ENCODE measurements around the gene SSBP4. TPM values are rescaled to one million over a fixed set of nuclear protein-coding genes. Genes with fewer than 3 reads are reported as not detected.
A peak's percentile ranks its signal among the peaks of the same experiment; 100 is the strongest.
"Not testable (repeated sequence)": the region's sequence is repeated elsewhere in the genome, so short reads cannot be mapped to it uniquely, and the experiment has no call there.

SSBP4 gene
- total and polyA plus RNA-seq, 12 donors: 17.6 to 51.6 (median 30.1) TPM

DNA sequence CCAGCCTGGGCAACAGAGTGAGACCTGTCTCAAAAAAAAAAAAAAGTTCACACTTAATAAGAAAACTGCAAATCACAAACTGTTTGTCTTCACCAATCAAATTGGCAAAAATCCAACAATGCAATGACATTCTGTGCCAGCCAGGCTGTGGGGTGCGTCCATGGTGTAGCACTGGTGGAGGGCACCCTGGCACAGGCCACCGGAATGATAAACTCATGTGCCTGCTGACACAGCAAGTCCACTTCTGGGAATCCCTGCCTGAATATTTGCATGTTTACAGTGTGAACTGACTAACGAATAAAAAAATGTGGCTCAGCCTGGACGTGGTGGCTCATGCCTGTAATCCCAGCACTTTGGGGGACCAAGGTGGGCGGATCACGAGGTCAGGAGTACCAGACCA is 20.2 kb upstream of the SSBP4 start:
- ATAC-seq (peak in 3 of 8 donors; percentile 34 to 60 (median 48)), DNase-seq (no peak)
- WGBS, 2 donors: 49 to 58% methylated on average over 6 of the region's 6 CpGs
- no peaks in the 10 kb centered on the region for H3K9me3 ChIP-seq
- TF ChIP-seq, protein P1, sequence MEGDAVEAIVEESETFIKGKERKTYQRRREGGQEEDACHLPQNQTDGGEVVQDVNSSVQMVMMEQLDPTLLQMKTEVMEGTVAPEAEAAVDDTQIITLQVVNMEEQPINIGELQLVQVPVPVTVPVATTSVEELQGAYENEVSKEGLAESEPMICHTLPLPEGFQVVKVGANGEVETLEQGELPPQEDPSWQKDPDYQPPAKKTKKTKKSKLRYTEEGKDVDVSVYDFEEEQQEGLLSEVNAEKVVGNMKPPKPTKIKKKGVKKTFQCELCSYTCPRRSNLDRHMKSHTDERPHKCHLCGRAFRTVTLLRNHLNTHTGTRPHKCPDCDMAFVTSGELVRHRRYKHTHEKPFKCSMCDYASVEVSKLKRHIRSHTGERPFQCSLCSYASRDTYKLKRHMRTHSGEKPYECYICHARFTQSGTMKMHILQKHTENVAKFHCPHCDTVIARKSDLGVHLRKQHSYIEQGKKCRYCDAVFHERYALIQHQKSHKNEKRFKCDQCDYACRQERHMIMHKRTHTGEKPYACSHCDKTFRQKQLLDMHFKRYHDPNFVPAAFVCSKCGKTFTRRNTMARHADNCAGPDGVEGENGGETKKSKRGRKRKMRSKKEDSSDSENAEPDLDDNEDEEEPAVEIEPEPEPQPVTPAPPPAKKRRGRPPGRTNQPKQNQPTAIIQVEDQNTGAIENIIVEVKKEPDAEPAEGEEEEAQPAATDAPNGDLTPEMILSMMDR (IDR thresholded peaks at IDR 0.05): no peak
- peak overlapping the region in 1 of 10 donors; percentile 88 for H3K27ac ChIP-seq
- H3K36me3 ChIP-seq: peaks cover 0 to 9% (median 0%) of the 10 kb centered on the region in 9 donors
- H3K4me3 ChIP-seq: no peak overlapping the region
- H3K27me3 ChIP-seq: peaks cover 0 to 15% (median 11%) of the 10 kb centered on the region in 7 donors
- intact Hi-C loops (cut with DNase I): loop anchor here in 2 of 10 donors (5.0 to 10.0 kb wide), 3 partner anchors 42 to 194 kb away; partner anchors contain the start of gene RAB3A (in 1 of the 2)
- H3K4me1 ChIP-seq: peaks cover 0 to 64% (median 0%) of the 10 kb centered on the region in 9 donors

DNA sequence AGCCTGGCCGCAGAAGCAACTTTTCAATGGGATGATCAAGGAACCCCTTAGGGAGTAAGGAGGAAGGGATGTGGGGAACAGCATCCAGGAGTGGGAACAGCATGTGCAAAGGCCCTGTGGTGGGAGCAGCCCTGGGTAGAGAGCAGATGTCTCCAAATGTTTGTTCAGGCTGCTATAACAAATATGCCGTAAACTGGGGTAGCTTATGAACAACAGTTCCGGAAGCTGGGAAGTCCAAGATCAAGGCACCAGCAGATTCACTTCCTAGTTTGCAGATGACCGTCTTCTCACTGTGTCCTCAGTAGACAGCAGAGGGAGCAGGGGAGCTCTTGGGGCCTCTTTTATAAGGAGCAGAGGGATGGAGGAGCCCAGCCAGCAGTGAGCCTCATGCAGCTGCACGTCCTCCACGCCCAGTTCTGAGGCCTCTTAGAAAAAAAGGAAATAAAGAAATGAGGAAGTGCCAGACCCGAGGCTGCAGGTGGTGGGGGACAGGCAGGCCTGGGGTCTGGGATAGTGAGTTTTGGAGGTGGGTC is 17.6 kb upstream of the SSBP4 start:
- Histone ChIP-seq H3K27me3 (peaks cover 0 to 15% (median 9%) of the 10 kb centered on the region in 7 donors), H3K9me3 (no peaks in the 10 kb centered on the region), H3K36me3 (no peaks in the 10 kb centered on the region), H3K4me1 (peaks cover 0 to 58% (median 0%) of the 10 kb centered on the region in 9 donors), H3K27ac (peak overlapping the region in 3 of 10 donors; percentile 7 to 88 (median 26)), H3K4me3 (no peak overlapping the region)
- intact Hi-C loops (cut with DNase I): loop anchor here in 2 of 10 donors (10.0 kb wide), 2 partner anchors 127 to 197 kb away; partner anchors contain the start of genes IQCN (in 1 of the 2) and RAB3A (in 1 of the 2)
- 52 to 53% methylated on average over 7 of the region's 7 CpGs for WGBS, 2 donors
- ATAC-seq: peak; percentile 67 to 90 (median 83)
- TF ChIP-seq, protein P1 (IDR thresholded peaks at IDR 0.05): peak in 7 of 9 donors; percentile 17 to 51 (median 38)
- peak; percentile 47 to 66 for DNase-seq

DNA sequence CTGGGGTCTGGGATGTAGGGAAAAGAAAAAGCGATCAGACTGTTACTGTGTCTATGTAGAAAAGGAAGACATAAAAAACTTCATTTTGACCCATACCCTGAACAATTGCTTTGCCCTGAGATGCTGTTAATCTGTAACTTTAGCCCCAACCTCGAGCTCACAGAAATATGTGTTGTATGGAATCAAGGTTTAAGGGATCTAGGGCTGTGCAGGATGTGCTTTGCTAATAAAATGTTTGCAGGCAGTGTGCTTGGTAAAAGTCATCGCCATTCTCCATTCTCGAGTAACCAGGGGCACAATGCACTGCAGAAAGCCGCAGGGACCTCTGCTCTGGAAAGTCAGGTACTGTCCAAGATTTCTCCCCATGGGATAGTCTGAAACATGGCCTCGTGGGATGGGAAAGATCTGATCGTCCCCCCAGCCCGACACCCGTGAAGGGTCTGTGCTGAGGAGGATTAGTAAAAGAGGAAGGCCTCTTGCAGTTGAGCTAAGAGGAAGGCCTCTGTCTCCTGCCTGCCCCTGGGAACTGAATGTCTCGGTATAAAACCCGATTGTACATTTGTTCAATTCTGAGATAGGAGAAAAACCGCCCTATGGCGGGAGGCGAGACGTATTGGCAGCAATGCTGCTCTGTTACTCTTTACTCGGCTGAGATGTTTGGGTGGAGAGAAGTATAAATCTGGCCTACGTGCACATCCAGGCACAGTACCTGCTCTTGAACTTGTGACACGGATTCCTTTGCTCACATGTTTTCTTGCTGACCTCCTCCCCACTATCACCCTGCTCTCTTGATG is 16.5 kb upstream of the SSBP4 start:
- not testable (repeated sequence) for H3K36me3 ChIP-seq, DNase-seq, ATAC-seq, H3K27me3 ChIP-seq, H3K4me3 ChIP-seq, H3K9me3 ChIP-seq
- Histone ChIP-seq H3K27ac (peak overlapping the region in 3 of 10 donors; percentile 7 to 88 (median 15)), H3K4me1 (peaks cover 0 to 54% (median 0%) of the 10 kb centered on the region in 9 donors)
- intact Hi-C loops (cut with DNase I): loop anchor here in 2 of 10 donors (10.0 kb wide), 2 partner anchors 128 to 198 kb away; partner anchors contain the start of genes IQCN (in 1 of the 2) and RAB3A (in 1 of the 2)
- WGBS, 2 donors: 78 to 84% methylated on average over 18 of the region's 18 CpGs

DNA sequence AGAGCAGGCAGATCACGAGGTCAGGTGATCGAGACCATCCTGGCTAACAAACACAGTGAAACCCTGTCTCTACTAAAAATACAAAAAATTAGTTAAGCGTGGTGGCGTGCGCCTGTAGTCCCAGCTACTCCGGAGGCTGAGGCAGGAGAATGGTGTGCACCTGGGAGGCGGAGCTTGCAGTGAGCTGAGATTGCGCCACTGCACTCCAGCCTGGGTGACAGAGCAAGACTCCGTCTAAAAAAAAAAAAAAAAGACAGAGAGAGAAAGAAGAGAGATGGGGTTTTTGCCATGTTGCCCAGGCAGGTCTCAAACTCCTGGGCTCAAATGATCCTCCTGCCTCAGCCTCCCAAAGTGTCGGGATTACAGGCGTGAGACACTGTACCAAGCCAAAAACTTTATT is 13.4 kb upstream of the SSBP4 start:
- not testable (repeated sequence) for H3K9me3 ChIP-seq, H3K27ac ChIP-seq, H3K27me3 ChIP-seq, H3K4me3 ChIP-seq, DNase-seq, ATAC-seq, H3K36me3 ChIP-seq
- H3K4me1 ChIP-seq: peaks cover 0 to 29% (median 0%) of the 10 kb centered on the region in 9 donors
- intact Hi-C loops (cut with DNase I): loop anchor here in 4 of 10 donors (5.0 to 10.0 kb wide), 4 partner anchors 58 to 201 kb away; partner anchors contain the start of genes IQCN (in 1 of the 4) and RAB3A (in 1 of the 4)
- WGBS, 2 donors: 92 to 94% methylated on average over 11 of the region's 11 CpGs

DNA sequence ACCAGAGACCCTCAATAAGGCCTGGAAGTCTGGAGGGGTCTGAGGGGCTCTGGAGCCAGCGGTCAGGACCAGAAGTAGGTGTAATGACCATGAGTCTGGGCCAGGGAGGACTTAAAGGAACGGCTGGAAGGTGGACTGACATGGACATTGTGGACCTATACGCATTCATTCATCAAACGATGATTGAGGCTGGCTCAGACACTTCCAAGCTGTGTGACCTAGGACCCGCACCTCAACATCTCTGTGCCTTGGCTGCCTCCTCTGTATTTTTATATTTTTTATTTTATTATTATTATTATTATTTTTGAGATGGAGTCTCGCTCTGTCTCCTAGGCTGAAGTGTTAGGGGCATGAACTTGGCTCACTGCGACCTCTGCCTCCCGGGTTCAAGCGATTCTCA is 12.4 kb upstream of the SSBP4 start:
- no peak for DNase-seq
- TF ChIP-seq, protein P1 (IDR thresholded peaks at IDR 0.05): no peak
- ATAC-seq: no peak
- no peak overlapping the region for H3K4me3 ChIP-seq
- no peaks in the 10 kb centered on the region for H3K36me3 ChIP-seq
- H3K9me3 ChIP-seq: no peaks in the 10 kb centered on the region
- H3K4me1 ChIP-seq: peaks cover 0 to 19% (median 0%) of the 10 kb centered on the region in 9 donors
- H3K27ac ChIP-seq: no peak overlapping the region
- H3K27me3 ChIP-seq: no peaks in the 10 kb centered on the region
- 93 to 95% methylated on average over 9 of the region's 9 CpGs for WGBS, 2 donors
- intact Hi-C loops (cut with DNase I): loop anchor here in 4 of 10 donors (5.0 to 10.0 kb wide), 4 partner anchors 59 to 202 kb away; partner anchors contain the start of genes IQCN (in 1 of the 4) and RAB3A (in 1 of the 4)

All from heart right ventricle (tissue), 16 donors.